Osteoblast (primary cell): ENCODE results near the gene STRN3. TPM values are rescaled to one million over a fixed set of nuclear protein-coding genes. Genes with fewer than 3 reads are reported as not detected.

Experiments used
- DNase-seq: peaks from one replicate; pipeline ENCODE4 v3.0.0; 2011; ENCODE audit warnings: low spot score, mixed read lengths; ENCODE audit not compliant: insufficient read length; ENCODE audit errors: missing footprints
- H2AFZ ChIP-seq: 2 replicates; pipeline ENCODE4 v1.6.0; 2011; ENCODE audit warnings: mild to moderate bottlenecking, low read length
- H3K27ac ChIP-seq: 2 replicates; pipeline ENCODE4 v1.5.1; 2011; ENCODE audit warnings: mild to moderate bottlenecking, low read depth, low read length, moderate library complexity
- H3K27me3 ChIP-seq: 2 replicates; pipeline ENCODE4 v1.6.0; 2012; ENCODE audit warnings: mild to moderate bottlenecking, control low read depth, inconsistent platforms, low read length, moderate library complexity; ENCODE audit not compliant: insufficient read depth
- H3K36me3 ChIP-seq: 2 replicates; pipeline ENCODE4 v1.5.1; 2011; ENCODE audit warnings: mild to moderate bottlenecking, low read length, control low read depth, moderate library complexity; ENCODE audit not compliant: insufficient read depth
- H3K4me1 ChIP-seq: 2 replicates; pipeline ENCODE4 v1.5.1; 2011; ENCODE audit warnings: mild to moderate bottlenecking, low read length, control low read depth, moderate library complexity; ENCODE audit not compliant: insufficient read depth
- H3K4me2 ChIP-seq: 2 replicates; pipeline ENCODE4 v1.6.0; 2011; ENCODE audit warnings: mild to moderate bottlenecking, low read length; ENCODE audit not compliant: insufficient read depth
- H3K4me3 ChIP-seq: fragments of 200-600 bp; sonication (generic); 3 replicates; pipeline ENCODE4 v1.5.1; 2012; ENCODE audit warnings: mild to moderate bottlenecking, low read length, inconsistent platforms; ENCODE audit not compliant: insufficient read depth
- H3K79me2 ChIP-seq: 2 replicates; pipeline ENCODE4 v1.6.0; 2012; ENCODE audit warnings: mild to moderate bottlenecking, low read length, control low read depth, inconsistent platforms; ENCODE audit not compliant: insufficient read depth
- H3K9me3 ChIP-seq: 2 replicates; pipeline ENCODE4 v1.5.1; 2011; ENCODE audit warnings: low read depth, low read length, control low read depth
- H4K20me1 ChIP-seq: 2 replicates; pipeline ENCODE4 v1.6.0; 2012; ENCODE audit warnings: mild to moderate bottlenecking, low read length, control low read depth; ENCODE audit not compliant: insufficient read depth
- CTCF ChIP-seq: IDR thresholded peaks from 2 replicates; pipeline ENCODE4 v1.5.1; 2011; ENCODE audit warnings: mild to moderate bottlenecking, low read depth, low read length, moderate library complexity; ENCODE audit errors: extremely low read depth
- total RNA-seq: library from RNA; depleted of rRNA; stranded (reverse); fragments of >200 nt; gene quantifications from 2 replicates; pipeline ENCODE4 v1.2.3, GENCODE V29; 2012

The STRN3 gene
- total RNA-seq, 1 donor, result 55.7 TPM

GRCh38 chr14:30885840-30886740, 140.1 kb downstream of the STRN3 start:
- H2AFZ ChIP-seq, result no peak overlapping the region
- H3K79me2 ChIP-seq, result no peaks in the 10 kb centered on the region
- H3K27ac ChIP-seq, result no peak overlapping the region
- H3K4me3 ChIP-seq, result no peak overlapping the region
- H3K9me3 ChIP-seq, result no peaks in the 10 kb centered on the region
- H4K20me1 ChIP-seq, result no peaks in the 10 kb centered on the region
- TF ChIP-seq CTCF, result no peak
- H3K36me3 ChIP-seq, result no peaks in the 10 kb centered on the region
- peaks cover 14% of the 10 kb centered on the region for H3K4me1 ChIP-seq
- DNase-seq, result no peak
- no peak overlapping the region for H3K4me2 ChIP-seq
- H3K27me3 ChIP-seq, result no peaks in the 10 kb centered on the region

DNA sequence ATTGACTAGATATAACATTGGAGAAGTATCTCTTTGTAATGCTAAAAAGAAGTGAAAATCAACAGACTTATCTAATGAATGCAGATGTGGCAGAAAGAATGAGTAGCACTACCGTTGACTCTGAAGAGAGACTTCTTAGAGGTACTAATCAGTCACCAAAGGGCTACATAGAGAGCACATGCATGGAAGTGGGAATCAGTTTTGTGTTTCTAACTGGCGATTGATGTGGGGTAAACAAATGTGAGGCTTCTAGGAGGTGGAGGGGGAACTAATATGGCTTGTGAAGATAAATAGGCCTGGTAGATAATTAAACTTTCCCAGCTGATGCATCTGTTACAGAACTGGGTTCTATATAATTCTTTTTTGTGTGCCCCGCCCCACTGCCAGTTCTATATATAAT, 141.3 kb downstream of the STRN3 start:
- H3K4me2 ChIP-seq, result no peak overlapping the region
- H3K79me2 ChIP-seq, result no peaks in the 10 kb centered on the region
- H3K36me3 ChIP-seq, result no peaks in the 10 kb centered on the region
- no peaks in the 10 kb centered on the region for H3K9me3 ChIP-seq
- H3K27me3 ChIP-seq, result no peaks in the 10 kb centered on the region
- no peaks in the 10 kb centered on the region for H4K20me1 ChIP-seq
- no peak for DNase-seq
- no peak overlapping the region for H2AFZ ChIP-seq
- H3K4me3 ChIP-seq, result no peak overlapping the region
- TF ChIP-seq CTCF, result no peak
- H3K4me1 ChIP-seq, result peaks cover 8% of the 10 kb centered on the region
- no peak overlapping the region for H3K27ac ChIP-seq

DNA sequence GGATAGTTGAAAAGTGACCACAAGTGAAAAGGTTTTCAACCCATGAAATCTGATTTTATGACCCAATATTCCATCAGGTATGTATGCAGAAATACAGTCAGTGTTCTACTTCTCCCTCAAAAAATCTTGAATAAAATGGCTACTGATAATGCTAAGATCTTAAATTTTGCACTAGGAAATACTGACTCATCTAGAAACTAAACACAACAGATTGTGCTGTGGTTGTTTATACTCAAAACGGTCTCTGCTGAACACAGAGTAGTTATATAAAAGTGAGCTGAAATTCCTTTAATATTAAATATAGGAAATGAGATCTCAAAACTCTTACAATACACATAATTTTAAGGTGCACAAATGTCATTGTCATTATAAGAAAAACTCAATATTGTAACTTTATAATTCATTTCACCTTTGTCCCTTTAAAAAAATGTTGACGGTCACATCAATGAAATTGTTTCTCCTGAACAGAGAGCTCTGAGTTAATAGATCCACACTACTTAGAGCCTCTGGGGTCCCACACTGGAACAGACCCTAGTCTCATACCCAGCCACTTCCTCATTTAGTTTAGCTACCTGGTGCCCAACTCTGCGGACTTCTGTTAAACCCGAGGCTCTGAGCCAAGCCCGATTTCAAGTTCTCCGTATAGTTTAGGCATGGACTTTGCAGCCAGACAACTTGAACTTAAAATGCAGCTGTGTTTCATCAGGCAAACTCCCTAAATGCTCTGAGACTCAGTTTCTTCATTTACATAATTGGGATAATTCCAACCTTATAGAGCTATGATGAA, 142.5 kb downstream of the STRN3 start:
- Histone ChIP-seq H4K20me1 (no peaks in the 10 kb centered on the region), H3K4me1 (peaks cover 8% of the 10 kb centered on the region), H3K4me3 (no peak overlapping the region), H3K79me2 (no peaks in the 10 kb centered on the region), H2AFZ (no peak overlapping the region), H3K9me3 (no peaks in the 10 kb centered on the region), H3K27me3 (no peaks in the 10 kb centered on the region), H3K27ac (no peak overlapping the region), H3K4me2 (no peak overlapping the region), H3K36me3 (no peaks in the 10 kb centered on the region)
- TF ChIP-seq CTCF, result no peak
- DNase-seq, result no peak

DNA sequence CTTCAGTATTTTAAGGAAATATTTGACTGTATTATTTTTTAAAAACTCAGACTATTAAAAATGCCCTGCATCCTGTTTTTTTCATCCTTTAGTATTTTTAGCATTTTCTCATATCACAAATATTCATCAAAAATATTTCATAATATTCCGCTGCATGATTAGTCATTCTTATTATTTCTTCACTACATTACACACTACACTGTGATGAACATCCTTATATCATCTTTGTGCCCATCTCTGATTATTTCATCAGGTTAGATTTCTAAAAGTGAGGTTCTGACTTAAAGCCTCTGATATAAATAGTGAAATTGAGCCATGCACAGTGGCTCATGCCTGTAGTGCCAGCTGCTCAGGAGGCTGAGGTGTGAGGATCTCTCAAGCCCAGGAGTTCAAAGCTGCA, 143.7 kb downstream of the STRN3 start:
- Histone ChIP-seq H3K27ac (no peak overlapping the region), H3K79me2 (no peaks in the 10 kb centered on the region), H3K4me3 (no peak overlapping the region), H2AFZ (no peak overlapping the region), H4K20me1 (no peaks in the 10 kb centered on the region), H3K36me3 (no peaks in the 10 kb centered on the region), H3K9me3 (no peaks in the 10 kb centered on the region), H3K27me3 (peaks cover 6% of the 10 kb centered on the region), H3K4me1 (peaks cover 8% of the 10 kb centered on the region), H3K4me2 (no peak overlapping the region)
- DNase-seq, result no peak
- TF ChIP-seq CTCF, result no peak
